Caco-2 (cell line): ENCODE data around the gene LRBA. TPM values are rescaled to one million over a fixed set of nuclear protein-coding genes. Genes with fewer than 3 reads are reported as not detected.

Experiments used
- BruUV-seq: library from RNA; stranded (reverse); fragments of 400-500 nt; replicated peaks from 2 replicates; lab custom pipeline; 2021; lab: Mats Ljungman, UMichigan
- CTCF ChIA-PET: fragments of 300-600 bp; sonication (Branson Sonifier 250); formaldehyde crosslinking; loops from one replicate; lab custom pipeline; 2022; ENCODE audit warnings: antibody characterized with exemption; lab: Charles Lee
- POLR2A ChIA-PET: fragments of 300-600 bp; sonication (Branson Sonifier 250); formaldehyde crosslinking; loops from one replicate; lab custom pipeline; 2022; ENCODE audit warnings: antibody characterized with exemption; lab: Charles Lee
- DNase-seq, 2 experiments: peaks; one replicate each; pipeline versions ENCODE4 v3.0.0 to v3.0.0-alpha.2; 2020 to 2022
- H3K27me3 ChIP-seq: replicated peaks from 2 replicates; pipeline ENCODE4 v1.6.0; 2011; ENCODE audit warnings: low read length; ENCODE audit not compliant: control insufficient read depth, insufficient read depth
- H3K36me3 ChIP-seq: 2 replicates; pipeline ENCODE4 v1.5.1; 2011; ENCODE audit warnings: low read length; ENCODE audit not compliant: control insufficient read depth, insufficient read depth
- H3K4me1 ChIP-seq: fragments of 250-450 bp; sonication (Bioruptor Pico); 2 replicates; pipeline ENCODE4 v1.5.1; 2020; ENCODE audit warnings: mild to moderate bottlenecking
- H3K4me3 ChIP-seq: 2 replicates; pipeline ENCODE4 v1.5.1; 2011; ENCODE audit warnings: low read depth, mild to moderate bottlenecking, control low read depth, low read length
- H3K9me3 ChIP-seq: fragments of 250-450 bp; sonication (Bioruptor Pico); 2 replicates; pipeline ENCODE4 v1.5.1; 2020; ENCODE audit warnings: mild to moderate bottlenecking, moderate library complexity
- H3K27ac Mint-ChIP-seq: one replicate; pipeline ENCODE4 v1.8.0; 2022; ENCODE audit warnings: mixed read lengths; ENCODE audit not compliant: unreplicated experiment
- H3K27me3 Mint-ChIP-seq: one replicate; pipeline ENCODE4 v1.8.0; 2022; ENCODE audit warnings: mixed read lengths; ENCODE audit not compliant: insufficient read depth, unreplicated experiment
- H3K36me3 Mint-ChIP-seq: one replicate; pipeline ENCODE4 v1.8.0; 2022; ENCODE audit warnings: mild to moderate bottlenecking, mixed read lengths; ENCODE audit not compliant: insufficient read depth, unreplicated experiment
- H3K4me1 Mint-ChIP-seq: one replicate; pipeline ENCODE4 v1.8.0; 2022; ENCODE audit warnings: low read depth, mixed read lengths; ENCODE audit not compliant: unreplicated experiment
- H3K4me3 Mint-ChIP-seq: one replicate; pipeline ENCODE4 v1.8.0; 2022; ENCODE audit warnings: mild to moderate bottlenecking, moderate library complexity, mixed read lengths; ENCODE audit not compliant: unreplicated experiment
- H3K9me3 Mint-ChIP-seq: one replicate; pipeline ENCODE4 v1.8.0; 2022; ENCODE audit warnings: mixed read lengths; ENCODE audit not compliant: unreplicated experiment
- CTCF ChIP-seq, 2 experiments: fragments of 200-600 bp in 1 of 2; IDR thresholded peaks; 1 replicate in 1 of 2; 2 replicates in 1 of 2; pipeline versions ENCODE4 v1.5.1 to v1.8.0; 2011 to 2022; ENCODE audit warnings: antibody characterized with exemption in 1 of 2, control low read depth in 1 of 2, inconsistent platforms in 1 of 2, low read depth in 1 of 2, low read length in 1 of 2, mild to moderate bottlenecking in 1 of 2, moderate library complexity in 1 of 2; ENCODE audit not compliant: insufficient read depth in 1 of 2, severe bottlenecking in 1 of 2, unreplicated experiment in 1 of 2
- intact Hi-C: fragments of 100-400 bp; cut with micrococcal nuclease; formaldehyde crosslinking; loops from one replicate; pipeline ENCODE4 v1.10.0; 2022; ENCODE audit not compliant: unreplicated experiment
- total RNA-seq: library from RNA; stranded (reverse); gene quantifications from 2 replicates; pipeline ENCODE4 v1.2.3, GENCODE V29; 2022

The LRBA gene
- total RNA-seq, 1 experiment from 2014 or later: 53.2 TPM

- intact Hi-C loops: no loop called here
- Histone ChIP-seq H3K27me3 (no peaks in the 10 kb centered on the region), H3K36me3 (no peaks in the 10 kb centered on the region; the same call in 1 of the 2 replicates), H3K4me3 (no peak overlapping the region), H3K4me1 (no peaks in the 10 kb centered on the region), H3K9me3 (no peaks in the 10 kb centered on the region)
- Mint-ChIP-seq H3K27ac (no peak overlapping the region), H3K27me3 (no peaks in the 10 kb centered on the region), H3K36me3 (peaks cover 60% of the 10 kb centered on the region), H3K9me3 (peaks cover 10% of the 10 kb centered on the region), H3K4me1 (peaks cover 4% of the 10 kb centered on the region), H3K4me3 (no peak overlapping the region)
- POLR2A ChIA-PET: no interaction called here
- no peak for TF ChIP-seq CTCF (IDR thresholded peaks at IDR 0.05; ENCODE audit: insufficient read depth in 1 of 2, low read depth in 1 of 2, low read length in 1 of 2, severe bottlenecking in 1 of 2, unreplicated experiment in 1 of 2)
- no peak for DNase-seq
- CTCF ChIA-PET: no interaction called here
- no TSS peak for BruUV-seq
Measured at GRCh38 chr4:150911326-150911725, 103.8 kb downstream of the LRBA start.

- no peak overlapping the region for H3K4me3 ChIP-seq
- ChIA-PET CTCF (no interaction called here), POLR2A (no interaction called here)
- Mint-ChIP-seq H3K9me3 (peaks cover 10% of the 10 kb centered on the region), H3K4me3 (no peak overlapping the region), H3K27ac (no peak overlapping the region), H3K4me1 (peaks cover 4% of the 10 kb centered on the region), H3K36me3 (peaks cover 63% of the 10 kb centered on the region), H3K27me3 (no peaks in the 10 kb centered on the region)
- no peaks in the 10 kb centered on the region for H3K27me3 ChIP-seq
- intact Hi-C loops: no loop called here
- BruUV-seq: no TSS peak
- no peaks in the 10 kb centered on the region; the same call in 1 of the 2 replicates for H3K36me3 ChIP-seq
- no peak for DNase-seq
- no peaks in the 10 kb centered on the region for H3K9me3 ChIP-seq
- no peak for TF ChIP-seq CTCF (IDR thresholded peaks at IDR 0.05; ENCODE audit: insufficient read depth in 1 of 2, low read depth in 1 of 2, low read length in 1 of 2, severe bottlenecking in 1 of 2, unreplicated experiment in 1 of 2)
- no peaks in the 10 kb centered on the region for H3K4me1 ChIP-seq
Measured at GRCh38 chr4:150909116-150909515, 106.0 kb downstream of the LRBA start.

- intact Hi-C loops: no loop called here
- no peak overlapping the region for H3K27ac Mint-ChIP-seq
- peaks cover 4% of the 10 kb centered on the region for H3K4me1 Mint-ChIP-seq
- Histone ChIP-seq H3K36me3 (no peaks in the 10 kb centered on the region; the same call in 1 of the 2 replicates), H3K27me3 (no peaks in the 10 kb centered on the region), H3K4me1 (no peaks in the 10 kb centered on the region), H3K4me3 (no peak overlapping the region), H3K9me3 (no peaks in the 10 kb centered on the region)
- no TSS peak for BruUV-seq
- no peaks in the 10 kb centered on the region for H3K27me3 Mint-ChIP-seq
- no peaks in the 10 kb centered on the region for H3K9me3 Mint-ChIP-seq
- H3K36me3 Mint-ChIP-seq: peaks cover 50% of the 10 kb centered on the region
- DNase-seq: no peak
- TF ChIP-seq CTCF (IDR thresholded peaks at IDR 0.05; ENCODE audit: insufficient read depth in 1 of 2, low read depth in 1 of 2, low read length in 1 of 2, severe bottlenecking in 1 of 2, unreplicated experiment in 1 of 2): no peak
- H3K4me3 Mint-ChIP-seq: no peak overlapping the region
- POLR2A ChIA-PET: no interaction called here
- CTCF ChIA-PET: no interaction called here
Measured at GRCh38 chr4:150906987-150907633, 108.0 kb downstream of the LRBA start.
